Measurements from ENCODE around the gene PWWP2B. TPM values are rescaled to one million over a fixed set of nuclear protein-coding genes. Genes with fewer than 3 reads are reported as not detected.
A peak's percentile ranks its signal among the peaks of the same experiment; 100 is the strongest.

PWWP2B gene
- total RNA-seq, 4 donors from 2014 or later = 11.8 to 25.5 (median 14.3) TPM

GRCh38 chr10:132458586-132459300 is 61.7 kb downstream of the PWWP2B start:
- H3K36me3 ChIP-seq = no peaks in the 10 kb centered on the region
- H3K4me3 ChIP-seq = no peak overlapping the region
- H3K9me3 ChIP-seq = no peaks in the 10 kb centered on the region
- no peak for DNase-seq (ENCODE audit: extremely low spot score)
- H3K27ac ChIP-seq (replicated peaks in 1 of 4) = peak overlapping the region in 1 of 4 donors; percentile 16
- intact Hi-C loops (cut with DNase I) = loop anchor here (1.0 kb wide), 1 partner anchor 180 kb away; no protein-coding TSS in a partner anchor
- WGBS = 13% methylated on average over 17 of the region's 31 CpGs
- H3K27me3 ChIP-seq = peaks cover 0 to 19% (median 0%) of the 10 kb centered on the region in 4 donors
- TF ChIP-seq EP300 (IDR thresholded peaks at IDR 0.05) (no peak), POLR2AphosphoS5 (IDR thresholded peaks at IDR 0.05) (no peak), CTCF (IDR thresholded peaks at IDR 0.05) (peak in 2 of 3 experiments; percentile 97), POLR2A (IDR thresholded peaks at IDR 0.05; ENCODE audit: low read depth) (no peak)
- H3K4me1 ChIP-seq = peaks cover 28 to 55% (median 50%) of the 10 kb centered on the region in 4 donors

GRCh38 chr10:132459301-132460003 is 62.5 kb downstream of the PWWP2B start:
- TF ChIP-seq POLR2A (IDR thresholded peaks at IDR 0.05; ENCODE audit: low read depth) (no peak), EP300 (IDR thresholded peaks at IDR 0.05) (no peak), POLR2AphosphoS5 (IDR thresholded peaks at IDR 0.05) (no peak), CTCF (IDR thresholded peaks at IDR 0.05) (no peak)
- no peak for DNase-seq (ENCODE audit: extremely low spot score)
- Histone ChIP-seq H3K36me3 (no peaks in the 10 kb centered on the region), H3K9me3 (no peaks in the 10 kb centered on the region), H3K27me3 (peaks cover 0 to 19% (median 0%) of the 10 kb centered on the region in 4 donors), H3K27ac (replicated peaks in 1 of 4) (no peak overlapping the region), H3K4me1 (peaks cover 35 to 61% (median 57%) of the 10 kb centered on the region in 4 donors), H3K4me3 (no peak overlapping the region)
- intact Hi-C loops (cut with DNase I) = loop anchor here (5.0 kb wide), 2 partner anchors 78 to 118 kb away; partner anchors contain the start of gene INPP5A
- WGBS = 74% methylated on average over 7 of the region's 23 CpGs

- Histone ChIP-seq H3K4me3 (no peak overlapping the region), H3K36me3 (no peaks in the 10 kb centered on the region), H3K4me1 (peaks cover 41 to 68% (median 63%) of the 10 kb centered on the region in 4 donors), H3K27me3 (peaks cover 0 to 19% (median 0%) of the 10 kb centered on the region in 4 donors), H3K27ac (replicated peaks in 1 of 4) (no peak overlapping the region), H3K9me3 (no peaks in the 10 kb centered on the region)
- intact Hi-C loops (cut with DNase I) = loop anchor here (5.0 kb wide), 2 partner anchors 77 to 117 kb away; partner anchors contain the start of gene INPP5A
- TF ChIP-seq EP300 (IDR thresholded peaks at IDR 0.05) = no peak
- TF ChIP-seq POLR2AphosphoS5 (IDR thresholded peaks at IDR 0.05) = no peak
- no peak for TF ChIP-seq POLR2A (IDR thresholded peaks at IDR 0.05; ENCODE audit: low read depth)
- TF ChIP-seq CTCF (IDR thresholded peaks at IDR 0.05) = no peak
- WGBS = 70% methylated on average over 2 of the region's 15 CpGs
- no peak for DNase-seq (ENCODE audit: extremely low spot score)
Observed at GRCh38 chr10:132460071-132460470, 63.1 kb downstream of the PWWP2B start.

- Histone ChIP-seq H3K9me3 (no peaks in the 10 kb centered on the region), H3K4me3 (no peak overlapping the region), H3K27me3 (peaks cover 0 to 19% (median 0%) of the 10 kb centered on the region in 4 donors), H3K27ac (replicated peaks in 1 of 4) (peak overlapping the region in 1 of 4 donors; percentile 26), H3K4me1 (peaks cover 47 to 74% (median 69%) of the 10 kb centered on the region in 4 donors), H3K36me3 (no peaks in the 10 kb centered on the region)
- intact Hi-C loops (cut with DNase I) = loop anchor here (5.0 kb wide), 2 partner anchors 77 to 117 kb away; partner anchors contain the start of gene INPP5A
- TF ChIP-seq POLR2A (IDR thresholded peaks at IDR 0.05; ENCODE audit: low read depth) = no peak
- TF ChIP-seq CTCF (IDR thresholded peaks at IDR 0.05) = no peak
- no peak for TF ChIP-seq POLR2AphosphoS5 (IDR thresholded peaks at IDR 0.05)
- no peak for TF ChIP-seq EP300 (IDR thresholded peaks at IDR 0.05)
- WGBS = 77% methylated on average over 3 of the region's 5 CpGs
- no peak for DNase-seq (ENCODE audit: extremely low spot score)
Observed at GRCh38 chr10:132460691-132461090, 63.7 kb downstream of the PWWP2B start.

All from esophagus muscularis mucosa (tissue), 4 donors.